DOHH2 (cell line): ENCODE data around the gene TAS2R13.

Experiments used
- CTCF ChIP-seq: fragments of 200-600 bp; sonication (generic); IDR thresholded peaks from one replicate; pipeline ENCODE4 v1.5.1; 2014; ENCODE audit warnings: antibody characterized with exemption, mild to moderate bottlenecking, low read depth, low read length; ENCODE audit not compliant: poor library complexity, severe bottlenecking
- EZH2phosphoT487 ChIP-seq: fragments of 200-600 bp; sonication (generic); IDR thresholded peaks from 2 replicates; pipeline ENCODE4 v1.6.1; 2017; ENCODE audit warnings: borderline replicate concordance, mild to moderate bottlenecking, antibody characterized with exemption, low read length, moderate library complexity, mixed read lengths

DNA sequence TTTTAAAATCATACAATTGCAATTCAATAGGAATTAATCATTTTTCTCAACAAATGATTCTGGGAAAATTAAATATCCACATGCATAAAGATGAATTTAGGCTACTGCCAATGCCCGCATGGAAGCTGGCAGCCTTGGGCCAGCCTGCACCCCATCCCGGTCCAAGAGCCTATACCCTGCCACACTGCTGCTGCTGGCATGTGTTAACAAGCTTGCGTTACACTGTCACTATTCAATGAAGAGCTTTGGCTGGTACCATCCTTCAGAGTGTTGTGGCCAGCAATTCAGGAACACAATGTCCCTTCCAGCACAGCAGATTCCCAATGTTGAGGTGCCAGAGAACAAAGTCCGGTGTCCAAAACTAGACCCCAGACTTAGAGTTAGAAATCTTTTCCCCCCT, 43.3 kb upstream of the TAS2R13 start:
- TF ChIP-seq CTCF (no peak), EZH2phosphoT487 (no peak)
